ENCODE measurements around the gene HINT3.

HINT3 gene

DNA sequence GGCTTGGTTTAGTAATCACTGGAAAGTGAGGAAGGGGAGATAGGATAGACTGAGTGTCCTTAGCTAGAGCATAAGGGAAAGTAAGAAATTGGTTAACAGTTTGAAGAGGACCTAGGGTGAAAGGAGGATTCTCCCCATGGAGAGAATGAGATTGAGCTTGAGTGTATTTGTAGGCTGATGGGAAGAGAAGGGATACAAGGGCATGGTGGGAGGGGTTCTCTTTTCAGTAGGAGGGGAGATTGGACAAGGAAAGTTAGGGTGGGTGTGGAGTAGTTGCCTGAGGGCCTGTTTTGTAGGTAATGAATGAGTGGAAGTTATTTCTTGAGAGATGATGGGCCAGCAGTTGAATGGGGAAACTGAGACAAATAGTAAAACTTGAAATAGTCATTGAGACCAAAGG is 31.7 kb downstream of the HINT3 start:
- H2AFZ ChIP-seq (ENCODE audit: low read depth, low read length, severe bottlenecking) = no peak overlapping the region
- no peaks in the 10 kb centered on the region for H3K27me3 ChIP-seq (ENCODE audit: low read length)
- no peaks in the 10 kb centered on the region for H3K9me3 ChIP-seq (ENCODE audit: insufficient read depth, low read length)
- peaks cover 32% of the 10 kb centered on the region for H3F3A ChIP-seq (ENCODE audit: insufficient read depth)
- no peak overlapping the region for H3K27ac ChIP-seq (ENCODE audit: low read depth, low read length)
- H3K4me3 ChIP-seq (ENCODE audit: insufficient read depth, low read length, poor library complexity, severe bottlenecking) = peak overlapping the region; percentile 8
- peak overlapping the region; percentile 81 for H3K4me2 ChIP-seq (ENCODE audit: low read depth, low read length, poor library complexity, severe bottlenecking)
- no peaks in the 10 kb centered on the region for H4K20me1 ChIP-seq (ENCODE audit: low read depth, low read length)
- no peak overlapping the region for H3K9ac ChIP-seq (ENCODE audit: low read length)
- peaks cover 78% of the 10 kb centered on the region for H3K79me2 ChIP-seq (ENCODE audit: insufficient read depth, low read length)
- no peaks in the 10 kb centered on the region for H3K36me3 ChIP-seq (ENCODE audit: low read length)
- TF ChIP-seq EZH2phosphoT487 (conservative IDR thresholded peaks at IDR 0.05; ENCODE audit: low read length) = no peak
- TF ChIP-seq, protein P1, sequence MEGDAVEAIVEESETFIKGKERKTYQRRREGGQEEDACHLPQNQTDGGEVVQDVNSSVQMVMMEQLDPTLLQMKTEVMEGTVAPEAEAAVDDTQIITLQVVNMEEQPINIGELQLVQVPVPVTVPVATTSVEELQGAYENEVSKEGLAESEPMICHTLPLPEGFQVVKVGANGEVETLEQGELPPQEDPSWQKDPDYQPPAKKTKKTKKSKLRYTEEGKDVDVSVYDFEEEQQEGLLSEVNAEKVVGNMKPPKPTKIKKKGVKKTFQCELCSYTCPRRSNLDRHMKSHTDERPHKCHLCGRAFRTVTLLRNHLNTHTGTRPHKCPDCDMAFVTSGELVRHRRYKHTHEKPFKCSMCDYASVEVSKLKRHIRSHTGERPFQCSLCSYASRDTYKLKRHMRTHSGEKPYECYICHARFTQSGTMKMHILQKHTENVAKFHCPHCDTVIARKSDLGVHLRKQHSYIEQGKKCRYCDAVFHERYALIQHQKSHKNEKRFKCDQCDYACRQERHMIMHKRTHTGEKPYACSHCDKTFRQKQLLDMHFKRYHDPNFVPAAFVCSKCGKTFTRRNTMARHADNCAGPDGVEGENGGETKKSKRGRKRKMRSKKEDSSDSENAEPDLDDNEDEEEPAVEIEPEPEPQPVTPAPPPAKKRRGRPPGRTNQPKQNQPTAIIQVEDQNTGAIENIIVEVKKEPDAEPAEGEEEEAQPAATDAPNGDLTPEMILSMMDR (IDR thresholded peaks at IDR 0.05; ENCODE audit: insufficient read depth, low read length, poor library complexity, severe bottlenecking) = no peak
- H3K9me2 ChIP-seq (replicated peaks; ENCODE audit: insufficient read depth, low read length) = no peaks in the 10 kb centered on the region

DNA sequence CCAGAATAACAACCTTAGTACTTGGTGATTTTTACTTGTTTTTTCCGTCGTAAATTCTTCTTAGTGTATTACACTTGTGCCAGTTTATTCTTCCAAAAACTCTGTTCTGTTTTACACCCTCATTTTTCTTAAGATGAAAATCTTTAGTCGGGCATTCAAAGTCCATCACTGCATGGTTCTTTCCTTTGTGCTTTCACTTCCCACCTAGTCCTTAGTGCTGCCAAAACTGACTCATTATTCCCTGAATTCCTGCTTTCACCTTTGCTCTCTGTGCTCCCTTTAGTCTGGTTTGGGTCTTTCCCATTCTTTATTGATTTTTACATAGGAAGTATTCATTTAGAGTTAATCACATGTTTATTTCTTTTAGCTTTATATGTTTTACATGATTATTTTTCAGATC is 33.1 kb downstream of the HINT3 start:
- Histone ChIP-seq H3K4me3 (ENCODE audit: insufficient read depth, low read length, poor library complexity, severe bottlenecking) (no peak overlapping the region), H3F3A (ENCODE audit: insufficient read depth) (peaks cover 37% of the 10 kb centered on the region), H3K27me3 (ENCODE audit: low read length) (no peaks in the 10 kb centered on the region), H3K9me2 (replicated peaks; ENCODE audit: insufficient read depth, low read length) (no peaks in the 10 kb centered on the region), H4K20me1 (ENCODE audit: low read depth, low read length) (no peaks in the 10 kb centered on the region), H3K27ac (ENCODE audit: low read depth, low read length) (no peak overlapping the region), H2AFZ (ENCODE audit: low read depth, low read length, severe bottlenecking) (no peak overlapping the region), H3K9ac (ENCODE audit: low read length) (no peak overlapping the region), H3K36me3 (ENCODE audit: low read length) (no peaks in the 10 kb centered on the region), H3K4me2 (ENCODE audit: low read depth, low read length, poor library complexity, severe bottlenecking) (peak overlapping the region; percentile 27), H3K9me3 (ENCODE audit: insufficient read depth, low read length) (no peaks in the 10 kb centered on the region), H3K79me2 (ENCODE audit: insufficient read depth, low read length) (peaks cover 89% of the 10 kb centered on the region)
- TF ChIP-seq EZH2phosphoT487 (conservative IDR thresholded peaks at IDR 0.05; ENCODE audit: low read length) = no peak
- TF ChIP-seq, protein P1 (IDR thresholded peaks at IDR 0.05; ENCODE audit: insufficient read depth, low read length, poor library complexity, severe bottlenecking) = no peak

DNA sequence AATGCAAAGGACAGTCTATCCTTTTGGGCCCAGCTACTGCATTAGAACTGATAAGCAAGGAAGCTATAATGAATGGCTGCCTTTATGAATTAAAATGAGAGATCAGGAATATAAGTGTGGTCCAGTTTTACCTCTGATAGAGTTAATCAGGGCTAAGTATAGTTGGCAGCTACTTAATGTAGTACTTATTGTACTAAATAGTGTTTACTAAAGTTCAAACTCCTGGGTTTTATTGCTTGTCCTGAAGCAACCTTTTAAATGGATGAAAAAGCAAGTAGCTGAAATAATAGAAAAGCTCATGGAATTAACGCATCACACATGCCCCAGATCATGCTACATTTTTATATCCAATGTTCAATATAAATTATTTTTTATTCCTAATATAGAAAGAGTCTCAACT is 35.1 kb downstream of the HINT3 start:
- Histone ChIP-seq H3K4me2 (ENCODE audit: low read depth, low read length, poor library complexity, severe bottlenecking) (peak overlapping the region; percentile 6), H3K9ac (ENCODE audit: low read length) (no peak overlapping the region), H3K27me3 (ENCODE audit: low read length) (no peaks in the 10 kb centered on the region), H2AFZ (ENCODE audit: low read depth, low read length, severe bottlenecking) (no peak overlapping the region), H3F3A (ENCODE audit: insufficient read depth) (peaks cover 33% of the 10 kb centered on the region), H4K20me1 (ENCODE audit: low read depth, low read length) (no peaks in the 10 kb centered on the region), H3K36me3 (ENCODE audit: low read length) (peaks cover 3% of the 10 kb centered on the region; the same call in 1 of the 2 replicates), H3K79me2 (ENCODE audit: insufficient read depth, low read length) (peaks cover 85% of the 10 kb centered on the region), H3K9me3 (ENCODE audit: insufficient read depth, low read length) (no peaks in the 10 kb centered on the region), H3K9me2 (replicated peaks; ENCODE audit: insufficient read depth, low read length) (no peaks in the 10 kb centered on the region), H3K27ac (ENCODE audit: low read depth, low read length) (no peak overlapping the region), H3K4me3 (ENCODE audit: insufficient read depth, low read length, poor library complexity, severe bottlenecking) (no peak overlapping the region)
- TF ChIP-seq, protein P1 (IDR thresholded peaks at IDR 0.05; ENCODE audit: insufficient read depth, low read length, poor library complexity, severe bottlenecking) = no peak
- TF ChIP-seq EZH2phosphoT487 (conservative IDR thresholded peaks at IDR 0.05; ENCODE audit: low read length) = no peak
